ENCODE results near the gene ZNF664.

ZNF664 gene

DNA sequence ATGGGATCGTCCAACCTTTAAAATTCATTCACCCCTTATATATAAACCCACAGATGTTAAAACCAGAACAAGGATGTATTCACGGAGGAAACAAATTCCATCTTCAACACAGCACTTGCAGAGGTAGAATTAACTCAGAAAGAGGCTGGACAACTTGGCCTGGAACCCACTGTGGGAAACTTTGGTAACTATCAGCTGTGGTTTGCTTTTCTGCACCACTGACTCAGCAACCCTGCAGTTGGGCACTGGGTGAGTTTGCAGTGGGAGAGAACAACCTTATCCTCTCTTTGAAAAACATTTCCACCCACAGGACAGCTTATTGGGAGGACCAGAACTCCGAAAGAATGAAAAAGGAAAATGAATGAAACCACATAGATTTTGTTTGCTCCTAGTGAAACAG lies 66.3 kb downstream of the ZNF664 start:
- Histone ChIP-seq H3K27me3 (ENCODE audit: control insufficient read depth in 2 of 2, insufficient read depth in 2 of 2, low read length in 2 of 2) (peaks cover 0 to 1% of the 10 kb centered on the region in 2 donors), H3K9me3 (ENCODE audit: control insufficient read depth in 2 of 2, low read length in 2 of 2) (no peaks in the 10 kb centered on the region), H3K4me1 (ENCODE audit: control insufficient read depth in 2 of 2, insufficient read depth in 2 of 2, low read length in 2 of 2) (peaks cover 0 to 5% of the 10 kb centered on the region in 2 donors), H3K4me3 (ENCODE audit: low read length in 2 of 2) (no peak overlapping the region), H3K27ac (ENCODE audit: low read depth in 2 of 2, low read length in 2 of 2) (no peak overlapping the region), H3K36me3 (ENCODE audit: control insufficient read depth in 2 of 2, insufficient read depth in 2 of 2, low read length in 2 of 2) (no peaks in the 10 kb centered on the region), H3K9ac (ENCODE audit: low read depth in 1 of 2, low read length in 2 of 2) (no peak overlapping the region)

DNA sequence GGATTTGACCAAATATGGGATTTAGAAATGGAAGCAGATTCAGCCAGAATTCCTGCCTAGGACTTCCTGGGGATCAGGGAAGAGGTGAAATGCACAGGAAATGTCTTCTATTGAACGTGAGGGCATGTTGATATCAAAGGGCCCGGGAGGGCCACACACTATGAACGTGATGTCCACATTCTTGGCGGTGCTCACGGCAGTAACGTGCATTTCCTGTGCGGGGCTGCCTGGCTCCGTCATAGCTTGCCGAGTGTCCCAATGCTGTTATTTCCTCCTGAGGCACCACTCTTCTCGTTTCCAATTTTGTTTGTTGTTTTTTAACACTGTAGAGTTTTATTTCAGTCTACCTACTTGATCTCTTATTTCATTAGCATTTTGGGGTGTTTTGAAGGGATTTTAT lies 67.3 kb downstream of the ZNF664 start:
- no peak overlapping the region for H3K27ac ChIP-seq (ENCODE audit: low read depth in 2 of 2, low read length in 2 of 2)
- H3K9me3 ChIP-seq (ENCODE audit: control insufficient read depth in 2 of 2, low read length in 2 of 2) = no peaks in the 10 kb centered on the region
- H3K27me3 ChIP-seq (ENCODE audit: control insufficient read depth in 2 of 2, insufficient read depth in 2 of 2, low read length in 2 of 2) = peaks cover 0 to 1% of the 10 kb centered on the region in 2 donors
- H3K4me1 ChIP-seq (ENCODE audit: control insufficient read depth in 2 of 2, insufficient read depth in 2 of 2, low read length in 2 of 2) = peaks cover 0 to 5% of the 10 kb centered on the region in 2 donors
- no peak overlapping the region for H3K4me3 ChIP-seq (ENCODE audit: low read length in 2 of 2)
- H3K36me3 ChIP-seq (ENCODE audit: control insufficient read depth in 2 of 2, insufficient read depth in 2 of 2, low read length in 2 of 2) = no peaks in the 10 kb centered on the region
- H3K9ac ChIP-seq (ENCODE audit: low read depth in 1 of 2, low read length in 2 of 2) = no peak overlapping the region

DNA sequence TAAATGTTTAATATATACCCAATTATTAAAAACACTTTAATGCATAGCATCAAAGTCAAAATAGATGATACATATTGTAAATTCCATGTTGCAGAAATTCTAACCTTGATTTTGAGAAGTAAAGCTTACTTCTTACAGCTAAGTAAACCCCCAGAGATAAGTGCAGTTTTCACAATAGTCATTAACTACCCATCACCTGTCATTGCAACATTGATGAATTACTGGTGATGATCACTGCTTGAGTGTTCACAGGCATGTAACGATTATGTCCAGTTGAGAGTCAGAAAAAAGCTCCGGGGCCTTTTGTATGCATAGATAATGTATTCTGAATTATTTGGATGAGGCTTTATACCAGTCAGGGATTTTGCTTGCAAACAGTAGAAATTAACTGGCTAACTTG lies 67.7 kb downstream of the ZNF664 start:
- H3K9me3 ChIP-seq (ENCODE audit: control insufficient read depth in 2 of 2, low read length in 2 of 2) = no peaks in the 10 kb centered on the region
- peaks cover 0 to 5% of the 10 kb centered on the region in 2 donors for H3K4me1 ChIP-seq (ENCODE audit: control insufficient read depth in 2 of 2, insufficient read depth in 2 of 2, low read length in 2 of 2)
- no peak overlapping the region for H3K27ac ChIP-seq (ENCODE audit: low read depth in 2 of 2, low read length in 2 of 2)
- H3K36me3 ChIP-seq (ENCODE audit: control insufficient read depth in 2 of 2, insufficient read depth in 2 of 2, low read length in 2 of 2) = no peaks in the 10 kb centered on the region
- no peak overlapping the region for H3K9ac ChIP-seq (ENCODE audit: low read depth in 1 of 2, low read length in 2 of 2)
- H3K4me3 ChIP-seq (ENCODE audit: low read length in 2 of 2) = no peak overlapping the region
- H3K27me3 ChIP-seq (ENCODE audit: control insufficient read depth in 2 of 2, insufficient read depth in 2 of 2, low read length in 2 of 2) = peaks cover 0 to 1% of the 10 kb centered on the region in 2 donors

DNA sequence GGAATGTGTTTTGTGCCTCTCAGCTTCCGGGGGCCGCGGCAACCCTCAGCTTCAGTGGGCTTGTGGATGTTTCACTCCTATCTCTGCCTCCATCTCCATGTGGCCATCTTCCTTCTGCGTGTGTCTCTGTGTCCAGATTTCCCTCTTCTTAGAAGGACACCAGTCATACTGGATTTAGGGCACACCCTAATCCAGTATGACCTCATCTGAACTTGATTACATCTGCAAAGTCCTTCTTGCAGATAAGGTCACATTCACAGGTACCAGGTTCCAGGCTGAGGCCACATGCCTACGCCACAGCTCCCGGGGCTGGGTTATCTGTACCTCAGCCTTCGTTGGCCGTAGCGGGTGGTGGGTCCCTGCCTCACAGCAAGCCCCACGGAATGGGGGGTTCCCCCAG lies 68.9 kb downstream of the ZNF664 start:
- H3K36me3 ChIP-seq (ENCODE audit: control insufficient read depth in 2 of 2, insufficient read depth in 2 of 2, low read length in 2 of 2) = no peaks in the 10 kb centered on the region
- no peak overlapping the region for H3K4me3 ChIP-seq (ENCODE audit: low read length in 2 of 2)
- H3K27me3 ChIP-seq (ENCODE audit: control insufficient read depth in 2 of 2, insufficient read depth in 2 of 2, low read length in 2 of 2) = peaks cover 0 to 1% of the 10 kb centered on the region in 2 donors
- no peaks in the 10 kb centered on the region for H3K9me3 ChIP-seq (ENCODE audit: control insufficient read depth in 2 of 2, low read length in 2 of 2)
- H3K9ac ChIP-seq (ENCODE audit: low read depth in 1 of 2, low read length in 2 of 2) = no peak overlapping the region
- H3K4me1 ChIP-seq (ENCODE audit: control insufficient read depth in 2 of 2, insufficient read depth in 2 of 2, low read length in 2 of 2) = peaks cover 0 to 5% of the 10 kb centered on the region in 2 donors
- H3K27ac ChIP-seq (ENCODE audit: low read depth in 2 of 2, low read length in 2 of 2) = no peak overlapping the region

DNA sequence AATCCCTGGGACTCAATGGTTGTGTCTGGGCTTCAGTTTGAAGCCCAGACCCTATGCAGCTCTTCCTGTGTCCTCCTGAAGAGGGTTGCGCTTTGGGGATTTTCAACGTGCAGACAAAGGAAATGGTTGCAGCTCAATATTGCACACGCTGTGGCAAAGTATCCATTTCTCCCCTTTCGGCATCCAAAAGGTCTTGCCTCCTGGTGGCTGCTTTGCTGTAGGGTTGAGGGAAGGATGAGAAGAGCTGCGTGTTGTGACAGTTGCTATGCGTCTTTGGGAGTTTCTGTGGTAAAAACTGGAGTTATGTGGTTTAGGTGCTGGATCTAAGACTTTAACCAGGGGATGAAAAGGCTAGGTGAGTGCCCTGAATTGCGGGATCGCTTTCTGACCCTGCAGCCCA lies 71.0 kb downstream of the ZNF664 start:
- H3K4me3 ChIP-seq (ENCODE audit: low read length in 2 of 2) = no peak overlapping the region
- H3K4me1 ChIP-seq (ENCODE audit: control insufficient read depth in 2 of 2, insufficient read depth in 2 of 2, low read length in 2 of 2) = peaks cover 0 to 5% of the 10 kb centered on the region in 2 donors
- H3K36me3 ChIP-seq (ENCODE audit: control insufficient read depth in 2 of 2, insufficient read depth in 2 of 2, low read length in 2 of 2) = no peaks in the 10 kb centered on the region
- no peak overlapping the region for H3K9ac ChIP-seq (ENCODE audit: low read depth in 1 of 2, low read length in 2 of 2)
- peaks cover 0 to 1% of the 10 kb centered on the region in 2 donors for H3K27me3 ChIP-seq (ENCODE audit: control insufficient read depth in 2 of 2, insufficient read depth in 2 of 2, low read length in 2 of 2)
- H3K9me3 ChIP-seq (ENCODE audit: control insufficient read depth in 2 of 2, low read length in 2 of 2) = peaks cover 3 to 6% of the 10 kb centered on the region in 2 donors
- H3K27ac ChIP-seq (ENCODE audit: low read depth in 2 of 2, low read length in 2 of 2) = no peak overlapping the region

DNA sequence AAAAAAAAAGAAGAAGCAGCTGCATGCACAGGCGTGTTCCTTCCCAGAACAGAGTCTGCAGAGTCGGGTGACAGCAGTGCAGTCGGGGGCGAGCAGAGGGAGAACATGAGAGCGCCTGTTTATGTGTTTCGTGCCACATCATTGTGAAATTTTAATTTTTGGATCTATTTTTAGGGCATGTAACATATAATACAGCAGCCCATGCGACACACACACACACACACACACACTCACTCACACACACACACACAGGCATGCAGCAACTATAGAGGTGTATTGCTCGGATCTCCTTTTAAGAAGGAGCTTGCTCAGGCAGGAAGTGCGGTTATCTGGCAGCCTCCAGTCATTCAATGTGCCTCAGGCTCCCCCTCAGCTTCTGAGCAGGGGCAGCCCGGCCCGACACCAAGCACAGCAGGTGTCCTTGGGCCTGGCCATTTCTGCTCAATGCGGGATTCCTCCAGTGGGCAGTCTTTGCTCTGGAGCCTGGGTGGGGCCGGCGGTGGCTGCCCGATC lies 71.8 kb downstream of the ZNF664 start:
- Histone ChIP-seq H3K4me1 (ENCODE audit: control insufficient read depth in 2 of 2, insufficient read depth in 2 of 2, low read length in 2 of 2) (peaks cover 0 to 5% of the 10 kb centered on the region in 2 donors), H3K9ac (ENCODE audit: low read depth in 1 of 2, low read length in 2 of 2) (no peak overlapping the region), H3K36me3 (ENCODE audit: control insufficient read depth in 2 of 2, insufficient read depth in 2 of 2, low read length in 2 of 2) (no peaks in the 10 kb centered on the region), H3K4me3 (ENCODE audit: low read length in 2 of 2) (no peak overlapping the region), H3K27me3 (ENCODE audit: control insufficient read depth in 2 of 2, insufficient read depth in 2 of 2, low read length in 2 of 2) (peaks cover 0 to 1% of the 10 kb centered on the region in 2 donors), H3K9me3 (ENCODE audit: control insufficient read depth in 2 of 2, low read length in 2 of 2) (peaks cover 3 to 6% of the 10 kb centered on the region in 2 donors), H3K27ac (ENCODE audit: low read depth in 2 of 2, low read length in 2 of 2) (no peak overlapping the region)

DNA sequence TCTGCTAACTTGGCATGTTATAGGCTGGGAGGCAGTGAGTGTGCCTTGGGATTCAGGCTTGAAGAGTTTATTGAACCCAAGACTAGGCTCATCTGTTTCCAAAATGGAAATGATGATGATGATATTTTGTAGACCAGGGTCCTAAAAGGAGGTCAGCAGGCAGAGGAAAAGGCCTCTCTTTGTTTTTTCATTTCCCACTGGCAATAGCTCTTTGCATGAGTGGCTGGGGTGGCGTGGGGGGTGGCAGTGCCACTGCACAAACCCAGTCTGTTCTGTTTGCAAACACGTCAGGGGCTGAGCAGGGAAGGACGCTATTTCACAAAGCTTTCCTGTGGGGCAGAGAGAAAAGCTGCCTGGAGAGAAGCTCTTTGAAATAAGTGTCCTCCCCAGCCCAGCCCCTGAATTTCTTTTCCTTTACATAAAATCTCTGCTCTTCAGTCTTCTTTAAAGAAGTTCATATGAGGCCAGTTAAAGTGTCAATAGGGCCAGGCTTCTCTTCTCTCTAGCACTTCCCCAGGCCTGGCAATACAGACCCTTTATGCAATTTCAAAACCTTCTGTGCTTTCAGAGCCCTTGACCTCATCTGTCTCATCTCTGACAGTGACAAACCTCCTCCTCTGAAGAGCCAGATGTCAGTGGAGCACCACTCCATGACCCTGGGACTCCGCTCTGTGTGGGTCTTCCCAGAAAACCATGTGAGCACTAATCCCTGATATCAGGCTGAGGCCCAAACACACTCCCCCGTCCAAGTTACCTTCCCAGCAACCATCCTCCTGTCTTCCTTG lies 72.8 kb downstream of the ZNF664 start:
- no peaks in the 10 kb centered on the region for H3K36me3 ChIP-seq (ENCODE audit: control insufficient read depth in 2 of 2, insufficient read depth in 2 of 2, low read length in 2 of 2)
- H3K4me3 ChIP-seq (ENCODE audit: low read length in 2 of 2) = no peak overlapping the region
- H3K9ac ChIP-seq (ENCODE audit: low read depth in 1 of 2, low read length in 2 of 2) = no peak overlapping the region
- H3K27ac ChIP-seq (ENCODE audit: low read depth in 2 of 2, low read length in 2 of 2) = no peak overlapping the region
- H3K27me3 ChIP-seq (ENCODE audit: control insufficient read depth in 2 of 2, insufficient read depth in 2 of 2, low read length in 2 of 2) = peaks cover 0 to 1% of the 10 kb centered on the region in 2 donors
- H3K9me3 ChIP-seq (ENCODE audit: control insufficient read depth in 2 of 2, low read length in 2 of 2) = peaks cover 3 to 6% of the 10 kb centered on the region in 2 donors
- peaks cover 0 to 5% of the 10 kb centered on the region in 2 donors for H3K4me1 ChIP-seq (ENCODE audit: control insufficient read depth in 2 of 2, insufficient read depth in 2 of 2, low read length in 2 of 2)

DNA sequence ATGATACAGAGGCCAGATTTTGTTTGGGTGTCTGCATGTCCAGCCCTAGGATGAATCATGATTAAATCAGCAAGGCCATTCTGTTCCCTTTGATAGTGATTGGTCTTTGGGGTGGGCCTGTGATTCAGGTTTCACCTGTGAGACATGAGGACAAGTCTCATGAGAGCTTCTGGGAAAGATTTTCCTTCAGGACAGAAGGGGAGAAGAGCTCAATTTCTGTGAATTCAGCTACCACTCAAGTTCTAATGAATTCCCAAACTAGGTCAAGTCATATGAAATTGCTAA lies 73.4 kb downstream of the ZNF664 start:
- Histone ChIP-seq H3K4me3 (ENCODE audit: low read length in 2 of 2) (no peak overlapping the region), H3K9me3 (ENCODE audit: control insufficient read depth in 2 of 2, low read length in 2 of 2) (peaks cover 3 to 6% of the 10 kb centered on the region in 2 donors), H3K27me3 (ENCODE audit: control insufficient read depth in 2 of 2, insufficient read depth in 2 of 2, low read length in 2 of 2) (peaks cover 0 to 1% of the 10 kb centered on the region in 2 donors), H3K9ac (ENCODE audit: low read depth in 1 of 2, low read length in 2 of 2) (no peak overlapping the region), H3K36me3 (ENCODE audit: control insufficient read depth in 2 of 2, insufficient read depth in 2 of 2, low read length in 2 of 2) (no peaks in the 10 kb centered on the region), H3K27ac (ENCODE audit: low read depth in 2 of 2, low read length in 2 of 2) (no peak overlapping the region), H3K4me1 (ENCODE audit: control insufficient read depth in 2 of 2, insufficient read depth in 2 of 2, low read length in 2 of 2) (peaks cover 0 to 5% of the 10 kb centered on the region in 2 donors)

DNA sequence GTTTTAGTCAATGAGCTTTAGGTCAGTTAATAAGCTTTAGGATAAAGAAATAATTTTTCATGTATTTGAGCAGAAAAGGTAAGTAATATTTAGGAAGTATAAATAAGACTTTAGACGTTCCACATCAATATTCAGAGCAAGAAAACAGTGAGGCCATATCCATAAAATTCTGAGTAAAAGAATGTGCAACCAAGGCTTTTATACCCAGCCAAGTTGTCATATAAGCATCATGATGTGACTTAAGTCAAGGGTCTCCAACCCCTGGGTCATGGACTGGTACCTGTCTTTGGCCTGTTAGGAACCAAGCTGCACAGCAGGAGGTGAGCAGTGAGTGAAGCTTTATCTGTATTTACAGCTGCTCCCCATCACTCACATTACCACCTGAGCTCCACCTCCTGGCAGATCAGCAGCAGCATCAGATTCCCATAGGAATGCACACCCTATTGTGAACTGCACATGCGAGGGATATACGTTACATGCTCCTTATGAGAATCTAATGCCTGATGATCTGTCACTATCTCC lies 74.1 kb downstream of the ZNF664 start:
- no peaks in the 10 kb centered on the region for H3K36me3 ChIP-seq (ENCODE audit: control insufficient read depth in 2 of 2, insufficient read depth in 2 of 2, low read length in 2 of 2)
- no peak overlapping the region for H3K27ac ChIP-seq (ENCODE audit: low read depth in 2 of 2, low read length in 2 of 2)
- H3K9ac ChIP-seq (ENCODE audit: low read depth in 1 of 2, low read length in 2 of 2) = no peak overlapping the region
- no peak overlapping the region for H3K4me3 ChIP-seq (ENCODE audit: low read length in 2 of 2)
- no peaks in the 10 kb centered on the region for H3K4me1 ChIP-seq (ENCODE audit: control insufficient read depth in 2 of 2, insufficient read depth in 2 of 2, low read length in 2 of 2)
- H3K27me3 ChIP-seq (ENCODE audit: control insufficient read depth in 2 of 2, insufficient read depth in 2 of 2, low read length in 2 of 2) = no peaks in the 10 kb centered on the region
- peaks cover 3 to 6% of the 10 kb centered on the region in 2 donors for H3K9me3 ChIP-seq (ENCODE audit: control insufficient read depth in 2 of 2, low read length in 2 of 2)

DNA sequence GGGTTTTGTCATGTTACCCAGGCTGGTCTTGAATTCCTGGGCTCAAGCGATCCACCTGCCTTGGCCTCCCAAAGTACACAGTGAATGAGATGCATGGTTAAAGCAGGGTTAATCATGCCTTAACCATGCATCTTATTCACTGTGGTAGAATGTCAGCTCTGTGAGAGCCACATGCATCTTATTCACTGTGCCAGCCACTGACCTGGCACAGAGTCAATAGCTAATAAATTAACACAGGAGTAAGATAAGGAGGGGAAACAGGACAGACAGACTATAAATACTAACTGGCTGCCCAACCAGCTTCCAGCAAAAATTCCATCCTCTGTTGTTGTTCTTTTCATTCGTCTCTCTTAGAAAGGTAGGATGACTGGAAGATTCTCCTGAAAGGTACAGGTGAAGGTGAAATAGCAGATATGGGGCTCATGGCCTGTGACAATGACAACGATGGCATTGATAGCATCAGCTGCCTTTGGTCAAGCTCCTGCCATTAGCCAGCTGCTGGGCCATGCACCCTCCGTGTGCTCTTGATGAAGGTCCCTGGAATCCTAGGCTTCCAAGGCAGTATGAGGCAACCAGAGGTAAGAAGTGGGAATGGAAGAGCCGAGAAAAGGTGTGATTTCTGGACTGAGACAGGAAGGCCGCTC lies 76.6 kb downstream of the ZNF664 start:
- Histone ChIP-seq H3K36me3 (ENCODE audit: control insufficient read depth in 2 of 2, insufficient read depth in 2 of 2, low read length in 2 of 2) (no peaks in the 10 kb centered on the region), H3K9ac (ENCODE audit: low read depth in 1 of 2, low read length in 2 of 2) (no peak overlapping the region), H3K4me1 (ENCODE audit: control insufficient read depth in 2 of 2, insufficient read depth in 2 of 2, low read length in 2 of 2) (no peaks in the 10 kb centered on the region), H3K4me3 (ENCODE audit: low read length in 2 of 2) (no peak overlapping the region), H3K27ac (ENCODE audit: low read depth in 2 of 2, low read length in 2 of 2) (no peak overlapping the region), H3K27me3 (ENCODE audit: control insufficient read depth in 2 of 2, insufficient read depth in 2 of 2, low read length in 2 of 2) (no peaks in the 10 kb centered on the region), H3K9me3 (ENCODE audit: control insufficient read depth in 2 of 2, low read length in 2 of 2) (peaks cover 3 to 6% of the 10 kb centered on the region in 2 donors)

Data from mucosa of rectum (tissue), 2 donors.